Thyroid gland (tissue), 4 donors: Measurements from ENCODE around the gene DUSP11.

Experiments used
- POLR2A ChIP-seq, 2 donors: fragments of 450-650 bp; IDR thresholded peaks; one replicate each; pipeline ENCODE4 v1.6.1; 2017; ENCODE audit warnings: antibody characterized with exemption in 2 of 2, mild to moderate bottlenecking in 2 of 2, moderate library complexity in 1 of 2
- TF ChIP-seq, protein P1 (sequence below), 6 experiments: fragments of 200-600 bp in 3 of 6; fragments of 450-650 bp in 3 of 6; sonication (generic) in 3 of 6; IDR thresholded peaks; one replicate each; pipeline ENCODE4 v1.5.1; 2016 to 2019; ENCODE audit warnings: antibody characterized with exemption in 6 of 6, mild to moderate bottlenecking in 2 of 6, inconsistent platforms in 1 of 6, moderate library complexity in 1 of 6

- TF ChIP-seq, protein P1, sequence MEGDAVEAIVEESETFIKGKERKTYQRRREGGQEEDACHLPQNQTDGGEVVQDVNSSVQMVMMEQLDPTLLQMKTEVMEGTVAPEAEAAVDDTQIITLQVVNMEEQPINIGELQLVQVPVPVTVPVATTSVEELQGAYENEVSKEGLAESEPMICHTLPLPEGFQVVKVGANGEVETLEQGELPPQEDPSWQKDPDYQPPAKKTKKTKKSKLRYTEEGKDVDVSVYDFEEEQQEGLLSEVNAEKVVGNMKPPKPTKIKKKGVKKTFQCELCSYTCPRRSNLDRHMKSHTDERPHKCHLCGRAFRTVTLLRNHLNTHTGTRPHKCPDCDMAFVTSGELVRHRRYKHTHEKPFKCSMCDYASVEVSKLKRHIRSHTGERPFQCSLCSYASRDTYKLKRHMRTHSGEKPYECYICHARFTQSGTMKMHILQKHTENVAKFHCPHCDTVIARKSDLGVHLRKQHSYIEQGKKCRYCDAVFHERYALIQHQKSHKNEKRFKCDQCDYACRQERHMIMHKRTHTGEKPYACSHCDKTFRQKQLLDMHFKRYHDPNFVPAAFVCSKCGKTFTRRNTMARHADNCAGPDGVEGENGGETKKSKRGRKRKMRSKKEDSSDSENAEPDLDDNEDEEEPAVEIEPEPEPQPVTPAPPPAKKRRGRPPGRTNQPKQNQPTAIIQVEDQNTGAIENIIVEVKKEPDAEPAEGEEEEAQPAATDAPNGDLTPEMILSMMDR (IDR thresholded peaks at IDR 0.05) = no peak
- no peak for TF ChIP-seq POLR2A (IDR thresholded peaks at IDR 0.05)
Observed at GRCh38 chr2:73717251-73717606, 62.7 kb downstream of the DUSP11 start.
